Mucosa of descending colon (tissue), 3 donors: ENCODE measurements around the gene OSBPL1A. TPM values are rescaled to one million over a fixed set of nuclear protein-coding genes. Genes with fewer than 3 reads are reported as not detected.

Experiments used
- ATAC-seq: fragments of 200-7000 bp; cut with Tn5 transposase; one replicate; pipeline ENCODE4 v1.9.1; 2020; ENCODE audit warnings: mild to moderate bottlenecking, moderate library complexity
- DNase-seq, 3 donors: peaks; one replicate each; pipeline ENCODE4 v3.0.0-alpha.2; 2020
- H3K36me3 ChIP-seq: fragments of 200-600 bp; one replicate; pipeline ENCODE4 v1.8.0; 2021; ENCODE audit warnings: low read depth, mild to moderate bottlenecking
- H3K4me1 ChIP-seq: fragments of 200-600 bp; one replicate; pipeline ENCODE4 v1.8.0; 2021; ENCODE audit warnings: low read depth, mild to moderate bottlenecking
- H3K4me3 ChIP-seq: fragments of 200-600 bp; one replicate; pipeline ENCODE4 v1.8.0; 2021; ENCODE audit warnings: mild to moderate bottlenecking
- H3K9me3 ChIP-seq: fragments of 200-600 bp; one replicate; pipeline ENCODE4 v1.8.0; 2021; ENCODE audit warnings: mild to moderate bottlenecking
- intact Hi-C, 2 donors: fragments of 100-400 bp; cut with DNase I in 1 of 2; cut with micrococcal nuclease in 1 of 2; formaldehyde crosslinking; loops; one replicate each; pipeline versions ENCODE4 v1.11.0 to v1.11.1; 2022; cut with DNase I, micrococcal nuclease
- total RNA-seq, 3 donors: library from RNA; stranded (reverse); fragmentation: NEBNext Ultra II Directional in 2 of 3; extraction: Animal tissue kit (Norgen Biotek cat#: 25700) in 2 of 3; gene quantifications; one replicate each; pipeline versions ENCODE4 v1.2.1 to v1.2.4, GENCODE V29; 2021 to 2023
- TF ChIP-seq, protein P1 (sequence below): fragments of 200-600 bp; IDR thresholded peaks from one replicate; pipeline ENCODE4 v1.8.0; 2022; ENCODE audit warnings: antibody characterized with exemption, mild to moderate bottlenecking
- donor health status: DM: no; HTN: no; CAD: no; lungs with moderate emphysema.
- donor health status: DM: no; HTN: no; CAD: no.
- donor health status: DM: no; HTN: yes; CAD: no.

The OSBPL1A gene
- total RNA-seq, 3 donors from 2014 or later = 32.5 to 77.5 (median 69.8) TPM

DNA sequence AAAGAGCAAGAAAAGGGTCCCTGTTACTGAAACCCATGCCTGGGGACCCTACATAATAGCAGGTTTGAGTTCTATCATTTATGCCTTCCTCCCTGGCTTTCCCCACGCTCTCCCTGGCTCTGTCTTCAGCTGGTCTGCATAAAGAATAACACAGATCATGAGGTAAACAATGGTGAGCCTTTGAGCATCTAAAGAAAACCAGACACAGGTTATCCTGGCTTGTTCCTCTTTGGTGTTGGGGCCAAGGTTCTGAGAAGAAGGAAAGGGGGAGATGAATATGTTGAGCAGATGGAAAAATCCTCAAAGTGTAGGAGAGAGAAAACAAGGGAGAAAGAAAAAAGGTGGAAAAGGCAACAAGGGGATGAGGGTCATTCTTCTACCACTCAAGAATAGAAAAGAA, 131.5 kb downstream of the OSBPL1A start:
- Histone ChIP-seq H3K4me1 (peaks cover 11% of the 10 kb centered on the region), H3K36me3 (no peaks in the 10 kb centered on the region), H3K9me3 (no peaks in the 10 kb centered on the region), H3K4me3 (no peak overlapping the region)
- intact Hi-C loops = no loop called here
- DNase-seq (no peak), ATAC-seq (no peak)
- TF ChIP-seq, protein P1, sequence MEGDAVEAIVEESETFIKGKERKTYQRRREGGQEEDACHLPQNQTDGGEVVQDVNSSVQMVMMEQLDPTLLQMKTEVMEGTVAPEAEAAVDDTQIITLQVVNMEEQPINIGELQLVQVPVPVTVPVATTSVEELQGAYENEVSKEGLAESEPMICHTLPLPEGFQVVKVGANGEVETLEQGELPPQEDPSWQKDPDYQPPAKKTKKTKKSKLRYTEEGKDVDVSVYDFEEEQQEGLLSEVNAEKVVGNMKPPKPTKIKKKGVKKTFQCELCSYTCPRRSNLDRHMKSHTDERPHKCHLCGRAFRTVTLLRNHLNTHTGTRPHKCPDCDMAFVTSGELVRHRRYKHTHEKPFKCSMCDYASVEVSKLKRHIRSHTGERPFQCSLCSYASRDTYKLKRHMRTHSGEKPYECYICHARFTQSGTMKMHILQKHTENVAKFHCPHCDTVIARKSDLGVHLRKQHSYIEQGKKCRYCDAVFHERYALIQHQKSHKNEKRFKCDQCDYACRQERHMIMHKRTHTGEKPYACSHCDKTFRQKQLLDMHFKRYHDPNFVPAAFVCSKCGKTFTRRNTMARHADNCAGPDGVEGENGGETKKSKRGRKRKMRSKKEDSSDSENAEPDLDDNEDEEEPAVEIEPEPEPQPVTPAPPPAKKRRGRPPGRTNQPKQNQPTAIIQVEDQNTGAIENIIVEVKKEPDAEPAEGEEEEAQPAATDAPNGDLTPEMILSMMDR = no peak

DNA sequence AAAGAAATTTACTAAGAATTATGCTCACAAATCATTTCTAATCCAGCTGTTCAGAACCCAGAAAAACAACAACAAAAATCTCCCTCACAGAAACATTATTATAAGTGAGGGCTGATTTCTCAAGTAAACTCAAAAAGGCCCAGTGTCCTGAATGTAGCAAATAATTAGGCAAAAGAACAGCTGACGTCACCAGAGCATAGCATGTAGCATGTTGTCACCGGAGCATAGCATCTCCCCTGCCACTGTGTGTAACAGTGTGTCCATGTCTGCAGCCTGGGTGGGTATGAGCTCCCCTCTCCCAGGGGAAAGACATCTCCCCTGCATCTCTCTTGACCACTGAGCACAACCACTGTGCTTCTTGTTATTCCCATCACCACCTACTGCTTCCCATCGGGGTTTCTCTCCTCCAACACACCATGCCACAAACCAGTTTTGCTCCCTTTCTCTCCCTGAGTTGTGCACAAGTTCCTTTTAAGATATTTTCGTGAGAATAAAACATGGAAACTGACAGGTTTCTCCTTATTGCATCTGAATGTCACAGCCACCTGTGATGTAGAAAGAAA, 132.0 kb downstream of the OSBPL1A start:
- Histone ChIP-seq H3K36me3 (no peaks in the 10 kb centered on the region), H3K4me3 (no peak overlapping the region), H3K4me1 (peaks cover 17% of the 10 kb centered on the region), H3K9me3 (no peaks in the 10 kb centered on the region)
- ATAC-seq (no peak), DNase-seq (no peak)
- intact Hi-C loops = no loop called here
- TF ChIP-seq, protein P1 = no peak

DNA sequence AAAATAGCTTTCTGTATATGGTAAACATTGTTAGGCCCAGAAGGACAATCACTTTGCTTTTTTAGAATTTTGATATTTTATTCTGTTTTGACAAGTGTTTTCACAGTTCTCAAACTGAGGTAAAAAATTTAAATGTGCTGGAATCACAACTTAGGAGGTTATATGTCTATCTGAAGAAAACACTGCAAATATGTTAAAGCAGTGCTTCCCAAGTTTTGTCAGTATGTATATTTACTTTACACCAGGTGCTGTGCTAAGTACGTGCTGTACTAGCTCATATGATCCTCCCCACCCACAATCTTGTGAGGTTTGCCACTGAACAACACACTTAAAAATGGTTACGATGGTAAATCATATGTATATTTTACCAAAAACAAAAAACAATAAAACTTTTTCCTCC, 134.6 kb downstream of the OSBPL1A start:
- ATAC-seq (peak; percentile 72), DNase-seq (peak in 1 of 3 donors; percentile 28)
- TF ChIP-seq, protein P1 = no peak
- Histone ChIP-seq H3K36me3 (no peaks in the 10 kb centered on the region), H3K4me3 (no peak overlapping the region), H3K4me1 (peaks cover 13% of the 10 kb centered on the region), H3K9me3 (no peaks in the 10 kb centered on the region)
- intact Hi-C loops = no loop called here

DNA sequence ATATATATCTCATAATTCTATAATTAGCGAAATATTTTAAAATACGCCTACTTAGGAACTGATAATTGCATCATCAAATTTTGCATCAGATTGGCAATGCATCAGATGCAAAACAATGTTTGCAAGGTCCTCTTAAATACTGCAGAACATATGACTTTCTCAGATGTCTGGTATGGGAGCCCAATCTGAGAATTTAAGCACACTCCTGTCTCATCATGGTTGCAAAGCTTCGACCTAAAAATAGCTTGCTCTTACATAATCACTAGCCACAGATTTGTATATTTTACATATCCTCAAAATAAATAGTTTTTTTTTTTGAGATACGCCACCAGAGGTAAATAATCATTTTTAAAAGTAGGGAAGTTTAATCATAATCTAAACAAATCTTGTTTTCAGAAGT, 135.5 kb downstream of the OSBPL1A start:
- H3K36me3 ChIP-seq = no peaks in the 10 kb centered on the region
- H3K4me1 ChIP-seq = peaks cover 13% of the 10 kb centered on the region
- no peak overlapping the region for H3K4me3 ChIP-seq
- intact Hi-C loops = no loop called here
- DNase-seq (no peak), ATAC-seq (no peak)
- TF ChIP-seq, protein P1 = no peak
- H3K9me3 ChIP-seq = no peaks in the 10 kb centered on the region

DNA sequence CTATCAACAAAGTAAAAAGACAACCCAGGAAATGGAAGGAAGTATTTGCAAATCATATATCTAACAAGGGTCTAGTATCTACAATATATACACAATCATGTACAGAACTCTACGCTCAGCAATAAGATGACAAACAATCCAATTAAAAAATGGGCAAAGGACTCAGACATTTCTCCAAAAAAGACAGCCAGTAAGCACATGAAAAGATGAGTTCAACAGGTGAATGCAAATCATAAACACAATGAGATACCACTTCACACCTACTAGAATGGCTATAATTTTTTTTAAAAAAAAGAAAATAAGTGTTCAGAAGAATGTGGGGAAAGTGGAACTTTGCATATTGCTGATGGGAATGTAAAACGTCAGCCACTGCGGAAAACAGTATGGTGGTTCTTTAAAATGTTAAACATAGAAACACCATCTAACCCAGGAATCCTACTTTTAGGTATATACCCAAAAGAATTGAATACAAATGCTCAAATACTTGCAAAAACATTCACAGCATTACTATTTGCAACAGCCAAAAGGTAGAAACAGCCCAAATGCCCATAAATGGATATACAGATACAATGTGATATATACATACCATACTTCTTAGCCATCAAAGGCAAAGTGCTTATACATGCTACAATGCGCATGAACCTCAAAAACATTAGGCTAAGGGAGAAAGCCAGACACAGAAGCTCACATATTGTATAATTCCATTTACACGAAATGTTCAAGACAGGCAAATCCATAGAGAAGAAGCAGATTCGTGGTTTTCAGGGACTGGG, 137.6 kb downstream of the OSBPL1A start:
- H3K9me3 ChIP-seq = no peaks in the 10 kb centered on the region
- no peak overlapping the region for H3K4me3 ChIP-seq
- H3K4me1 ChIP-seq = peaks cover 13% of the 10 kb centered on the region
- DNase-seq (no peak), ATAC-seq (no peak)
- TF ChIP-seq, protein P1 = no peak
- intact Hi-C loops = no loop called here
- no peaks in the 10 kb centered on the region for H3K36me3 ChIP-seq
